Fibroblast of skin of abdomen (primary cell): ENCODE data around the gene HSD11B1. TPM values are rescaled to one million over a fixed set of nuclear protein-coding genes. Genes with fewer than 3 reads are reported as not detected.

Experiments
- DNase-seq: peaks from one replicate; pipeline ENCODE4 v3.0.0-alpha.2; 2013
- polyA plus RNA-seq, 2 experiments: library from polyadenylated mRNA; unstranded; fragments of 120-200 nt; gene quantifications; one replicate each; pipeline ENCODE4 v1.2.1, GENCODE V29; 2013; ENCODE audit not compliant: insufficient read length in 2 of 2

Gene HSD11B1
- polyA plus RNA-seq (2013, experiment 1 of 2; ENCODE audit: insufficient read length) = 0.54 TPM
- 0.86 TPM for polyA plus RNA-seq (2013, experiment 2 of 2; ENCODE audit: insufficient read length)

DNA sequence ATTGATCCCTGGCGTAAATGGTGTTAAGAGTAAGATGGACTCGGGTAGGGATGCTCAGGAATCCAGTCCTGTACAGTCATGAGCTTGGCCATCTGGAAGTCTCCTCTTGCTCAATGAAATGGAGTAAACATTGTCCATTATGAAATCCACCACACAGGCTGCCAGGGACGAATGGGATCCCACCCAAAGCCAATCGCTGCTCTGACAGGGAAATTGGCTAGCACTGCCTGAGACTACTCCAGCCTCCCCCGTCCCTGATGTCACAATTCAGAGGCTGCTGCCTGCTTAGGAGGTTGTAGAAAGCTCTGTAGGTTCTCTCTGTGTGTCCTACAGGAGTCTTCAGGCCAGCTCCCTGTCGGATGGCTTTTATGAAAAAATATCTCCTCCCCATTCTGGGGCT is at the start of gene HSD11B1:
Gene HSD11B1, plus strand, starts transcription at position 263 of the 400 bp plus-strand sequence. Its CDS starts 97 bp downstream, at position 360.
- DNase-seq = peak; percentile 45

DNA sequence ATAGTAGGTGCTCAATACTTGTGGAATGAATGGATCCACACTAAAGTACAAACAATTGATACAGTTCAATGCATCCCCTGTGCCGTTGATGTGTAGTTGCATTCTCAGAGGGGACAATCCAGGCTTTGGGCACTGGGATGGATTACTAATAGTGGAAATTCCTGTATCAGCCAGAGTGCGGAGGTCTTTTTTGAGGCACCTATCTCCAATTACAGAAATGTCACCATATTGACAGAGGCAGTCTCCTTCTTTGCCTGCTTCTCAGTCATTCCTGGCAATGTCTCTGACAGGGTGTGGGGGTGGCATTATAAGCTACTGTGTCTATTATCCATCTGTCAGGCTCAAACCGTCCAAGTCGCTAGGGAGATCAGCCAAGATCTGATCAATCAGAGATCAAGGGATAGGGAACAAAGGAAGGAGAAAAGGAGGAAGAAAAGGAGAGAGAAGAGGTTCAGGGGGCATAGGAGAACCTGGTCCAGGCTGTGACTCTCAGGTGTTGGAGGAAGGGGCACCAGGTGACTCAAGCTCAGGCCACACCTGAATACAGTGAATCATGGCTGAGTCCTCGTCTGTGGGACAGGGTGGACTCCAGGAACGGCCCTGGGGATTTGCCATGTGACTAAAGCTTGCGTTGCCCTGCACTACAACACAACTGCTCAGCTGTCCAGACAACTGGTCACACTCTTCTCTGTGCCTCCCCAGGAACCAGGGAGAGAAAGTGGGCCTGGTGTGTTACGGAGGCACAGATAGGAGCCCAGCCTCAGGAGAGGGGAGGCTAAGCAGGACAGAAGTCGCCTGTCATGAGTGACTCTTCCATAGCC is 49.0 kb upstream of the HSD11B1 start:
- no peak for DNase-seq

DNA sequence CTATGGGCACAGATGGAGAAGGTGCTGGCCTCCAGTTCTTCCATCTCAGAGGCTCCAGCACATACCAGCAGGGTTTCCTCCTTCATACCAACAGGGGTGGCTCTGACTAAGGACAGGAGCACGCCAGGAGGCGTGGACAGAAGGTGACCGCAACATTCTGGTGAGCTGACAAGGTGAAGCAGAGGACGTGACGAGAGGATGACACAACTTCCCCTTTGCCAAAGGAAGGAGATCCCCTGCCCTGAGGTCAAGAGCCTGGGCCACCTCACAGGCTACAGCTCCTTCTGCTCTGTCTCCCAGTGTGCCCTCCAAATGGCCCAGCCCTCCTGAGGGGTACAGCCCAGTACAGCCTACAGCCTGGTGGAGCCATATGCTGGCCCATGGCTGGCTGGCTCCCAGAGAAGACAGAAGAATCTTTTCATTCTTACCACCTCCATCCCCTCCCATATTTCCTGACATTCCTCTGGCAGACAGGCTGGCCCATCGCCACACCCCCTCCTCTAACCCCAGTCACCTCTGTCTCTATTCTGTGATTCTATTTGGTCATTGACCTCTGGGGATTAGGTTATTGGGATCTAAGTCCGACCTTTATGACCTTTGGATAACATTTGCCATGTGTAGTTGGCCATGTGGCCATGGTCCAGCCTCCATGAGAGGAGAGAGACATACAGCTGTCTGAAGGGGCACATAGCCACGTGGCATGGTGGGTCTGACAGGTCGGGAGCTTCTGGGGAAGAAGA is 47.3 kb upstream of the HSD11B1 start:
- no peak for DNase-seq

DNA sequence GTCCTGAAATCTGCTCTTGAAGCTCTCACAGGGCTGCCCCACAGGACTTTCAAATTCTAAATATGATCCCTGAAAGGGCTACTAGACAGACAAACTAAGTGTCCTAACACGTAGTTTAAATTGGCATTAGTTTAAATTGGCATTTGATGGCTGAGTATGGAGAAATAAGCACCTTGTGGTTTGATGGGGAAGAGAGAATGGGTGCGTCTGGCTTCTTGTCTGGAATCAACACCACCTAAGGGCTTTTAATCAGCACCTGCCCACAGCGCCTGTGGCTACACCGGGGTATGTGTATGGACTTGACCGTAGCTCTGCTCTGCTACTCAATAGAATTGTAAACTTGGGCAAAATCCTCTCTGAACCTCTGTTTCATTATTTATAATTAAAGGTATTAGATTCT is 46.7 kb upstream of the HSD11B1 start:
- DNase-seq = no peak

DNA sequence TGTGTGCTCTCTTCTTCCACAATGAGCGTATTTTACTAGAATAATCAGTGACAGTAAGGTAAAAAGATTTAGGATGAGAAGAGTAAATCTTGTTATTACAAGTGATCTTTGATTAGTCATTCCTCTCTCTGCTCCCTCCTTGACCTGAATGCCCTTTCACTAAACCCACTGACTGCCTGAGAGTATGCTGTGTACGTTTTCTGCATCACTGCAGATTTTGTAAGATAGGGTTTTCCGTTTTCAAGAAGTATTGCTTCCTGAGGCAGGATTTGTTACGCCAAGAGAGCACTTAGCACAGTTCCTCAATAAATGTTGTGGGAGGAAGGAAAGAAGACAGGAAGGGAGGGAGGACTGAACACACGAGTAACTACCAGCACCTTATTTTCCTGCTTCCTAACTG is 44.7 kb upstream of the HSD11B1 start:
- DNase-seq = no peak

DNA sequence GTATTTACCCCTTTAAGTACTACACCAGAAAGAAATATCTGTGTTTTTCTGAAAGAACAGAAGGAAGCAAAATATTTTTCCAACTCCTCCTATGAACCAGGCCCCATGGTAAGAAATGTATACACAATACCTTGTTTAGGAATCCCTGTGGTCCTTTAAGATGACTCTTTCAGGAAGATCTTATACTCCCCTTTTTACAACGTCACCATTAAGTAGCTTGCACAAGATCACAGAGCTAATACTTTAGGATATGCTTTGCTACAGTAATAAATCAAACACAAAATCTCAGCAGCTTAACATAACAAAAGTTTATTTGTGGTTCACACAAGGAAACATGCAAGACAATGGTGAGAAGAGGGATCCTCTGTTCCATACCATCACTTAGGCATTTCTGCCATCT is 43.6 kb upstream of the HSD11B1 start:
- DNase-seq = no peak

DNA sequence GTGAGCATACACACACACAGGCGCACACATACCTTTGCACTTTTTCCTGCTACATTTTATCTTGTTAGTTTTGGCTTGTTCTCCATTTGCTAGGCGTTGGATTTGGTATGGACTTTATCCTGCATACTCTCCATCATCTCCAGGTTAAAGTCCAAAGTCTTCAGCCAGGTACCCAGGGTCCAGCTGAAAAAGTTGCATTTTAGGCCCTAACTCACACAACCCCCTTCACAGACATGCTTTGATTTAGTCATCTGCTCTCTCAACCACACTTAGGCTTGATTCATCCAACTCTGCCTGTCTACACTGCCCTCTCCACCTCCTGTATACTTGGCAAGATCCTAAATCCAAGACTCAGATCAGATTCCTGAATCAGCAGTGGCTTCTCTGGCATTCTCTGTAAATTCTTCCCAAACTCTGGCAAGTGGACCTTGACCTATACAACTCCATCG is 41.7 kb upstream of the HSD11B1 start:
- DNase-seq = no peak

DNA sequence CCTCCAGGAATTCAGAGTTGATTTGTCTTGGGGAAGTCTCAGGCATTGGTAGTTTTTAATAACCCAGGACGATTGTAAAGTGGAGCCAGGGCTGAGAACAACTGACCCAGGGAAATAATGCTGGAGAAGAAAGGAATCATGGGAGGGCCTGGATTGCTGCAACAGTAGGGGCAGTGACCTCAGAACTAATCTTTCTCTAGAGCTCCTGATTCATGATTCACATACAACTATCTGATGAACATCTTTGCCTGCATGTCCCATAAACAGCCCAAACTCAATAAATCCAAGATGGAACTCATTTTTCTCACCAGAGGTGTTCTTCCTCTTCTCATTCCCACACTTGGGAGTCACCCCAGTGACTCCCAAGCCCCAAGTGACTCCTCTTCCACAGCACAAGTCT is 37.5 kb upstream of the HSD11B1 start:
- no peak for DNase-seq

DNA sequence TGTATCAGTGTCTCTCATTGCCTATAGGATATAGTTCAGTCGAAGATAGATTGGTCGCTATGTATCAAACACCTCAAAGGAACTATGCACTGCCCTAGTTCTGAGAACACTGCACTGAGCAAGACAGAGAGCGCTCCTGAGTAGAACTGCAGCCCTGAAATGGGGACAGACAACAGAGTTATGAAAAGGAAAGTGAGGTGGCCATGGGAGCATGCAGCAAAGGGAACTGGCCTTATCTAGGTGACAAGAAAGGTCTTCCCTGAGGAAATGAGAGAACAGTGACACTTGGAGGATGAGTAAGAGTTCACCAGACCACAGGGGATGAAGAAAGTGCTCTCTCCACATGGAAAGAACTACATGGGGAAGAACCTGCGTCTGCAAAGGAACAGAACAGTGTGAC is 36.9 kb upstream of the HSD11B1 start:
- DNase-seq = no peak

DNA sequence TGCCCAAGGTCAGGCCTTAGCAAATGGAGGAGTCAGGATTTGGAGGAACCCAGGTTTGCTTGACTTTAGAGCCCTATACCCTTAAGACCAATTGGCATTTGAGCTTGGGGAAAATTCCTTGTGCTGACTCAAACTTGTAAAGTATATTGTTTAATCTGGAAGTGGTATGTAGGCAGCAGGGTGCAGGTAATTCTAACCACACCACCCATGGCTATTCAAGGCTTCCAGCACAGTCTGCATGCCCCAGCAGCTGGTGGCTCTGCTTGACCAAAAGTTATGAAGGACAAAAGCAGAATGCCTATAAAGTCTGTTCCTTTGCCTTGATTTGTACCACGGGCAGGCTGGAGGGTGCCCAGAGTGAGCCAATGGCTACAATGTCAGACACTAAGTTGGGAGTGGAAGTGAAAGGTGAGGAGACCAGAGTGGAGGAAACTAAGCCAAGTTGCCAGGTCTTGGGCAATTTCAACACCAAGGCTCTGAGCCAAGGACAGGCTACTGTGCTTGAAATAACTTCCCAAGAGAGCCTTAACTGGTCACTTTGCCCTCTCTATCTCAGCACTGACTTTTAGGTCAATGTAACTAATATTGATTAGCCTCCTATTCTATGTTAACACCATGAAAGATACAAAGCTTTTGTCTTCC is 34.1 kb upstream of the HSD11B1 start:
- no peak for DNase-seq

DNA sequence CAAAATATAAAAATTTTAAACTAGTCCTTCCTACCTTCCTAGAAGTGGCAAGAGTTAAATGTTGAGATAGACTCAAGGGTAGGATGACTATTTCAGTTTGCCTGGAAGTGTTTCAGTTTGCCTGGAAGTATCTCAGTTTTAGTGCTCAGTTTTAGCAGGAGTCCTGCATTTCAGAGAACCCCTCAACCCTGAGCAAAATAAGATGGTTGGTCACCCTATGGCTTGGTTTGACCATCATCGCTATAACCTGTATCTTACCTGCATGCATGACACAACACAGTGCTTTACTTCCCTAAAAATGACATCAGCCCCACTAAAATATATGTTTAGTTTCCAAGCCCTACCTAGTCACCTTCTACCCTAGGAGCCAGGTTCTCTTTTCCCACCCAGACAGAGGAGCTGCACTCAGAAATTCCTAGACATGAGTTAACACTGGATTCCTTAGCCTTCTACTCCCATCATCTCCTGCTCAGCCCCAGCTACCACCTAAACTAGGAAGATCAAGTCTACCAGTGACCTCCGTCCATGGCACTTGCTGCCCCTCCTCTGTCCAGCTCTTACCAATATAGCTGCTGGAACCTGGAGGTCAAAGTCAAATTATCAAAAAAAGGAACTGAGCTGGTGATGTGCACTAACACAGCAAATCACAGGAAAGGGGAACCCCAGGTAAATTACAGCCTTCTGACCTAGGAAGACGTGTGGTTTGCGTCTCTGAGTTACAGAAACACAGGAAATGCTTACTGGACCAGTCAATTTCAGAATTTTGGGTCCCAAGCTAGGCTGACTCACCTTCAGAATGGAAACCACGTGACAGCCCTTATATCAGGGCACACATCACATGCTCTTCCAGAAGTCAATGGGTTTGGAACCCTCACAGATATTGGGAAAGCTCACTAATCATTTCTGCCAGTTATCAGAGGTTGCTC is 31.7 kb upstream of the HSD11B1 start:
- no peak for DNase-seq

DNA sequence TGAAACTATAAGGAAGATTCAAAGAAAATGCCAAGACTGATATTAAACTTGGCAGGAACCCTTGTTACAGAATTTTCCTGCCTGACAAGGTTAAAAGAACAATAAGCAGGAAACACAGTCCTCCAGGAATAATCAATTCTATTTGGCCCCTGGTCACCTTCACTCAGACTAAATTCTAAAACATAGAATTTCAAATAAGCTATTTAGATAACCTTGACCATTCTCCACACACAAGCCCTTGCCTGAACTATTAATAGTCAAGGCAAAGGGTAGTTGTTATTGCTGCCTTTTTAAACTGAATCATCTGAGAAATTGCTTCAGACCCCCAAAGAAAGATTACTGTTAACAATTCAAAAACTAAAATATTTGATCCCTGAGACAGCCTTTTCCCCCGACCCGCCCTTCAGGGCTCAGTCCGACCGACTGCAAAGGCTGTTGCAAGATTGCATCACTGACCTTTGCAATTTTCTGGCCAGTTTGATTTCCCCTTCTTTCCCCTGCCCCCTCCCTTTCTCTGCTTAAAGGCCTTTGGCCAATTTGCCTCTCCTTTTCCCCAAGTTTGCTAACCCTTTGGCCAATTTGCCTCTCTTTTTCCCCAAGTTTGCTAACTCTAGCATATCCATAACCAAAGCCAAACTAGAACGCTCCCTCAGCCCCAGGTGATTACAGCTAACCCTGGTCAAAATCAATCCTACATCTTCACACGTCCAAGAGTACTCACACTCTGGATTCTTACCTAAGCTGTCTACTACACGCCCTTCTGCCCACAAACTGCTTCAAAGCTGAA is 30.8 kb upstream of the HSD11B1 start:
- DNase-seq = no peak

DNA sequence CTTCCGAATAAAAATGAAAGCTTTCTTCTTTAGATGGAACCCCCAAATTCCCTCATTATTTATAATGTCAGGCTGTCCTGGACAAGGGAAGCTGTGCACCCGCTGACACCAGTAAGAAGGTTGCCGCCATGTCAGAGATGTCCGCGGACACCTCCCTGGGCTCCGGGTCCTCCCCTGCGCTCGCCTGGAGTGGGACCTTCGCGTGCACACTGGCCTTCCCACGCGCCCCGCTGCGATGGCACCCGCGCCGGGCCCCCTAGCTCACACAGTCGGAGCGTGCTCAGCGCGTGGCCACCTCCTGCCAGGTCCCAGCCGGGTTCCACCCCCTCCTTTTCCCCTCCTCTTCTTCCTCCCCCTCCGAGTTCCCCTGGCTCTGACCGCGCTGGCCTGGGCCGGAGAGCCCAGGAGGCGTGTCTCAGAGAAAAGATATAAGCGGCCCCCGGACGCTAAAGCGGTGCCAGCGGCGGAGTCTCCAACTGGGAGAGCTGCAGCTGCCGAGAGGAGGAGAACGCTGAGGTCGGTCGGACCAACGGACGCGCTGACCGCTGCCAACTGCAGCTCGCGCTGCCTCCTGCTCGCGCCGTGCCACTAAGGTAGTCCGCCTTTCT is 29.6 kb upstream of the HSD11B1 start, which contains the start of gene G0S2:
Gene G0S2, plus strand, starts transcription at position 456 of the 608 bp plus-strand sequence. CDS start 273 bp downstream, outside the sequence.
- no peak for DNase-seq

DNA sequence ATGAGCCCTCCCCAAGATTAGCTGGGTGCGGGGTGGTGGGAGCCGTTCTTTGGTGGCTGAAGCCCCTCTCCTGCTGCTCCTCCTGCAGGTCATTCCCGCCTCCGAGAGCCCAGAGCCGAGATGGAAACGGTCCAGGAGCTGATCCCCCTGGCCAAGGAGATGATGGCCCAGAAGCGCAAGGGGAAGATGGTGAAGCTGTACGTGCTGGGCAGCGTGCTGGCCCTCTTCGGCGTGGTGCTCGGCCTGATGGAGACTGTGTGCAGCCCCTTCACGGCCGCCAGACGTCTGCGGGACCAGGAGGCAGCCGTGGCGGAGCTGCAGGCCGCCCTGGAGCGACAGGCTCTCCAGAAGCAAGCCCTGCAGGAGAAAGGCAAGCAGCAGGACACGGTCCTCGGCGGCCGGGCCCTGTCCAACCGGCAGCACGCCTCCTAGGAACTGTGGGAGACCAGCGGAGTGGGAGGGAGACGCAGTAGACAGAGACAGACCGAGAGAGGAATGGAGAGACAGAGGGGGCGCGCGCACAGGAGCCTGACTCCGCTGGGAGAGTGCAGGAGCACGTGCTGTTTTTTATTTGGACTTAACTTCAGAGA is 29.0 kb upstream of the HSD11B1 start:
- no peak for DNase-seq

DNA sequence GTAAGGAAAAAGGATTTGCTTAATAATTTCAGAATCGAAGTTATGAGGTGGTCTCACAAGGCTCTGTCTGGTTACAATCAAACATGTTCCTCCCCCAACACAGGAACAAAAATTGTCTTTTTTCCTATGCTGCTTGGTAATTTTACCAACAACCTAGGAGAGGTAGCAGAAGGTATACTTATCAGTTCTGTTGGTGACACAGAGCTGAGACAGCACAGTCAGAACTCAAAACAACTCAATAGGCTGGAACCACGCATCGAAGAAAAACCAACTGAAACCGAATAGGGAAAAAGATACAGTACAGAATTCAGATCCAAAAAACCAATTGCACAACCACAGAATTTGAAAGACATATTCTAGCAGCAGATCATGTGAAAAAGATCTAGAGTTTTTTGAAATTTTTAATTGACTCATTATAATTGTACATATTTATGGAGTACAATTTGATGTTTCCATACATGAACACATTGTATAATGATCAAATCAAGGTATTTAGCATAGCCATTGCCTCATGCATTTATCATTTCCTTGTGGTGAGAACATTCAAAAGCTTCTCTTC is 25.6 kb upstream of the HSD11B1 start:
- DNase-seq = no peak

DNA sequence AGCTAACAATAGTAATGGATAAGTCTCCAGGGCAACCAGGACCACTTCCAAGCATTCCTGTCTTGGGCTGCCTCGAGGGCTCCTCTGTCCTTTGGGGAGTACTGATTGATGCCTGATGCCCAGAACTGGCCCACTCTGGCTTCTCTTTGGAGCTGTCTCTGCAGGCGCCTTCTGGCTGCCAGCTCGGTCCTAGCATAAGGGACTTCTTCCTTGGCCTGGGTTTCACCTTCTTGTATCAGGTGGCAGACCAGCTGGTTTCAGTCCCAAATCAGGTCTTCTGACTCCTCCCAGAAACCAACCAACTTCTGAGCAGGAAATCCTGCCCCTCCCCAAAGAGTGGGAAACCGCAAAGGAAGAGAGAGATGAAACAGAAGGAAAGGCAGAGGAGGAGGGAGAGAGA is 18.8 kb upstream of the HSD11B1 start:
- no peak for DNase-seq

DNA sequence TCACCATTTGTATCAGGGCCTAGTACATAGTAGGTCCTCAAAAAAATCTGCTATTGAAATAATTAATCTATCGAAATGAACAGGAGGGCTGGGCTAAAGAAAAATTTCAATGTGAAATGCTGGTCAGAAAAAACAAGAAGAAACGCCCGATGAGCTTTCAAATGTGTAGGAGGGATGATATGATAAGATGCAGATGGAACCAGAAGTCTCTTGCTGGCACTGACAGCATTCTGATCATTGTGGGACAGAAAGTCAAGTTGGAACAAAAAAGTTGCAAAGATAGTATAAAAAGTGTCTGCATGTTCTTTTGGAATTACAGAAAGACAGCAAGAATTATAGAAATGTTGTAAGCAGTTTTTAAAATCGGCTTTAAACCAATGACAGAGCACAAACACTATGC is 18.3 kb upstream of the HSD11B1 start:
- DNase-seq = no peak

DNA sequence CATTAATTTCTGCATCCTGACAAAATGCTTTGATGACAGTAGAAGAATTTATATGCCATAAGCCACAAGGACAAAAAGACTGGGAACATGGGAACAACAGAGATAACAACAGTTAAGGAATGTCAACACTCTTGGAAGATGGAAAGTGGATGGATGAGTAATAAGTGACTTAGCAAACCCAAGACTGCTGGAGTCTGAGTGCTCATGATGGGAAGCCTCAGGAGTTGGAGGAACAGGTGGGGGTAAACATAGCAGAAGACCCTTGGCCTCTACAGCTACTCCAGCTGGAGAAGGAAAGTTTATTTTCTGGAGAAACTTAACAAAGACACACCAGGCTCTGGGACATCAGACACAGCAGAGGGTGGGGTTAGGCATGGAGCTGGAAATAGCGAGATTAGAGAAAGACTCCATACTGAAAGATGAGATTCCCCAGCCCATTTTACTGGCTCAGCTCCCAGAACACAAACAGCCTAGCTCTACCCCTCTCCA is 15.9 kb upstream of the HSD11B1 start:
- peak; percentile 61 for DNase-seq

DNA sequence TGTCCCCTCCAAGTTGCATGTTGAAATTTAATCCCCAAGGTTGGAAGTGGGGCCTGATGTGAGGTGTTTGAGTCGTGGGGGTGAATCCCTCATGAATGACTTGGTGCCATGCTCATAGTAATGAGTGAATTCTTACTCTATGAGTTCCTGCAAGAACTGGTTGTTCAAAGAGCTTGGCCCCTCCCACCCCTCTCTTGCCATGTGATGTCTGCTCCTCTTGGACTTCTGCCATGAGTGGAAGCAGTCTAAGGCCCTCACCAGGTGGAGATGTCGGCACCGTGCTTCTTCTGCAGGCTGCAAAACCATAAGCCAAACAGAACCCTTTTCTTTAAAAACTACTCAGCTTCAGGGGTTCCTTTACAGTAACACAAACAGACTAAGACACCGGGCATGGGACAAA is 15.2 kb upstream of the HSD11B1 start:
- DNase-seq = peak; percentile 22

DNA sequence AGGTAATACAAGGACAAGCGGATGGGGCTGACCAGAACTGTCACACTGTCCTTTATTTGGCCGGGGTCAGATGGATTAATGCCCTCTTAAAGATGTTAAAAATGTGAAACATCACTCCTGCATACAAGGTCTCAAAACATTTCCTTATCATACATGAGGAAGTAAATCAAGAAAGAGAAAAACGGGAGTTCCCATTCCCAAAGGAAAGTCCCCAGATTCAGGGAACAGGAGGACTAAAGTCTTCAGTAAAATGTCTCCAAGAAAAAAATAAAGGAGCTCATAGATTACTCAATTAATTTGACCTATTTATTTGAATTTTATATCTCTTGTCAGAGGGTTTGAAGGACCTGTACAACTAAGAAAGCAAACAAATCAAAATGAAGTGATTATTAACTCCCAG is 13.4 kb upstream of the HSD11B1 start:
- DNase-seq = no peak
